Adipose tissue (tissue), 3 donors: Measurements from ENCODE around the gene FIGNL2. TPM values are rescaled to one million over a fixed set of nuclear protein-coding genes. Genes with fewer than 3 reads are reported as not detected.

Source experiments
- polyA plus RNA-seq, 3 donors: library from polyadenylated mRNA; stranded (reverse); fragments of 200-250 nt; gene quantifications; one replicate each; pipeline ENCODE4 v1.2.3, GENCODE V29; 2013
- donor health status: healthy with polysubstance abuse.
- donor health status: Bipolar disorder and iron deficiency.
- donor health status: healthy.

FIGNL2 gene
- polyA plus RNA-seq, 3 donors, result 0.12 to 0.30 (median 0.22) TPM

Other genes starting within 250 kb of the FIGNL2 start
- under 1 TPM in 1 of 3 donors, not detected in 2; 0.03 TPM for gene ANKRD33, start 39.4 kb upstream of the FIGNL2 start, polyA plus RNA-seq
- gene ACVRL1, start 58.8 kb upstream of the FIGNL2 start, polyA plus RNA-seq, result 10 to 100 TPM; 12.9 to 61.5 (median 59.9) TPM
- gene ACVR1B, start 103.0 kb upstream of the FIGNL2 start, polyA plus RNA-seq, result 10 to 100 TPM in 2 of 3 donors, 1 to 10 TPM in 1; 8.9 to 26.9 (median 20.0) TPM
- gene TAMALIN, start 158.2 kb upstream of the FIGNL2 start, polyA plus RNA-seq, result 10 to 100 TPM; 12.6 to 68.3 (median 63.3) TPM
- gene NR4A1, start 202.7 kb upstream of the FIGNL2 start, polyA plus RNA-seq, result 1,000 to 10,000 TPM in 1 of 3 donors, 100 to 1,000 TPM in 1, 10 to 100 TPM in 1; 41.8 to 1,093 (median 360) TPM
- gene ATG101, start 221.3 kb upstream of the FIGNL2 start, polyA plus RNA-seq, result 10 to 100 TPM; 34.1 to 68.7 (median 58.5) TPM
- gene SMIM41, start 231.0 kb upstream of the FIGNL2 start, polyA plus RNA-seq, result under 1 TPM in 2 of 3 donors, not detected in 1; 0.27 to 0.35 TPM